HG03060 (cell line): ENCODE data around the gene TMEM63A.
"Not testable (repeated sequence)": the region's sequence is repeated elsewhere in the genome, so short reads cannot be mapped to it uniquely, and the experiment has no call there.

Source experiments
- ATAC-seq: cut with Tn5 transposase; IDR thresholded peaks from one replicate; pipeline ENCODE4 v1.9.1; 2021; ENCODE audit warnings: low read depth, moderate number of reproducible peaks; ENCODE audit not compliant: unreplicated experiment

Gene TMEM63A

GRCh38 chr1:225808136-225808535, 74.0 kb downstream of the TMEM63A start:
- no peak for ATAC-seq

GRCh38 chr1:225806736-225807135, 75.4 kb downstream of the TMEM63A start:
- ATAC-seq: not testable (repeated sequence)

- ATAC-seq: no peak
Measured at GRCh38 chr1:225806249-225806648, 75.9 kb downstream of the TMEM63A start.

GRCh38 chr1:225801146-225801545, 81.0 kb downstream of the TMEM63A start:
- ATAC-seq: not testable (repeated sequence)

GRCh38 chr1:225796097-225796496, 86.1 kb downstream of the TMEM63A start:
- ATAC-seq: not testable (repeated sequence)
